Uterus (tissue), 2 donors: ENCODE results near the gene PMS2.
"Not testable (repeated sequence)": the region's sequence is repeated elsewhere in the genome, so short reads cannot be mapped to it uniquely, and the experiment has no call there.

ENCODE experiments used
- CTCF ChIP-seq, 4 experiments: fragments of 200-600 bp in 2 of 4; fragments of 450-650 bp in 2 of 4; sonication (generic) in 2 of 4; IDR thresholded peaks; one replicate each; pipeline ENCODE4 v1.5.1; 2016 to 2019; ENCODE audit warnings: antibody characterized with exemption in 4 of 4, mild to moderate bottlenecking in 2 of 4, moderate library complexity in 1 of 4
- POLR2A ChIP-seq, 2 donors: fragments of 450-650 bp; IDR thresholded peaks; one replicate each; pipeline ENCODE4 v1.6.1; 2016; ENCODE audit warnings: antibody characterized with exemption in 2 of 2, mild to moderate bottlenecking in 1 of 2, moderate library complexity in 1 of 2

DNA sequence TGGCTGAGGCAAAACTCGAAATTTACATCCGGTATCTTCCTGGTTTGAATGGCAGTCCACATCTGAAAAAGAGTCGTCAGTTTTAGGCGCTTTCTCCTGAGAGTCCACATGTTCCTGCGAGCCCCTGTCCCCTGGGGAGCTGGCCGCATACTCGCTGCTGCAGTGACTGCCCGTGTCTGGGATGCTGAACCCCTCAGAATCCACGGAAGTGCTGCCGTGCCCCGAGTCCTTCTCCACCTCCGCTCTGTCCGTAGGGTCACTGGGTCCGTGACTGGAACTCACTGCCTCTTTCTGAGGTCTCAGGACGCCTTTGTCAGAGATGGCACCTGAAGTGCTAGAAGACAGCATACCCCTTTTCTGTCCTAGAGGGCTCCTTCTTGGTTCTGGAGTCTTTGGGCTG, 21.8 kb downstream of the PMS2 start:
- not testable (repeated sequence) for TF ChIP-seq CTCF, POLR2A (IDR thresholded peaks at IDR 0.05)
